ENCODE results near the gene MYO7A.

DNA sequence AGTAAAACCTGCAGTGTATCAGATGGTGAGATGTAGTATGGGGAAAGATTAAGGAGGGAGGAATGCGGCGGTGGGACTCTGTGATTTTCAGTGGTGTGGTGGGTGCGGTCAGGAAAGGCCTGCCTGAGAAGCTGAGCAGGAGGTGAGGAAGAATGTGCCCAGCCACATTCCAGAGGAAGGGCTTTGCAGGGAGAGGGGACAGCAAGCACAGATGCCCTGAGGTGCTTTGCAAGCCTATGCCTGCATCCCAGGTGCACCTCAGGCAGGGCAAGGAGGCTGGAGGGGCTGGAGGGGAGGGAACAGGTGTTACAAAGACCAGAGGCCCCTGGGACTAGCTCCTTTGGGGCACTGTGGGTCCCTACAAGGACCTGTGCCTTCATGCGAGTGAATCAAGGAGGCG lies 42.1 kb downstream of the MYO7A start:
- TF ChIP-seq, protein P1, sequence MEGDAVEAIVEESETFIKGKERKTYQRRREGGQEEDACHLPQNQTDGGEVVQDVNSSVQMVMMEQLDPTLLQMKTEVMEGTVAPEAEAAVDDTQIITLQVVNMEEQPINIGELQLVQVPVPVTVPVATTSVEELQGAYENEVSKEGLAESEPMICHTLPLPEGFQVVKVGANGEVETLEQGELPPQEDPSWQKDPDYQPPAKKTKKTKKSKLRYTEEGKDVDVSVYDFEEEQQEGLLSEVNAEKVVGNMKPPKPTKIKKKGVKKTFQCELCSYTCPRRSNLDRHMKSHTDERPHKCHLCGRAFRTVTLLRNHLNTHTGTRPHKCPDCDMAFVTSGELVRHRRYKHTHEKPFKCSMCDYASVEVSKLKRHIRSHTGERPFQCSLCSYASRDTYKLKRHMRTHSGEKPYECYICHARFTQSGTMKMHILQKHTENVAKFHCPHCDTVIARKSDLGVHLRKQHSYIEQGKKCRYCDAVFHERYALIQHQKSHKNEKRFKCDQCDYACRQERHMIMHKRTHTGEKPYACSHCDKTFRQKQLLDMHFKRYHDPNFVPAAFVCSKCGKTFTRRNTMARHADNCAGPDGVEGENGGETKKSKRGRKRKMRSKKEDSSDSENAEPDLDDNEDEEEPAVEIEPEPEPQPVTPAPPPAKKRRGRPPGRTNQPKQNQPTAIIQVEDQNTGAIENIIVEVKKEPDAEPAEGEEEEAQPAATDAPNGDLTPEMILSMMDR (conservative IDR thresholded peaks at IDR 0.05): no peak
- TF ChIP-seq EZH2 (IDR thresholded peaks at IDR 0.05; ENCODE audit: low read depth): no peak
